ENCODE data around the gene MUCL3.
"Not testable (repeated sequence)": the region's sequence is repeated elsewhere in the genome, so short reads cannot be mapped to it uniquely, and the experiment has no call there.

Gene MUCL3

DNA sequence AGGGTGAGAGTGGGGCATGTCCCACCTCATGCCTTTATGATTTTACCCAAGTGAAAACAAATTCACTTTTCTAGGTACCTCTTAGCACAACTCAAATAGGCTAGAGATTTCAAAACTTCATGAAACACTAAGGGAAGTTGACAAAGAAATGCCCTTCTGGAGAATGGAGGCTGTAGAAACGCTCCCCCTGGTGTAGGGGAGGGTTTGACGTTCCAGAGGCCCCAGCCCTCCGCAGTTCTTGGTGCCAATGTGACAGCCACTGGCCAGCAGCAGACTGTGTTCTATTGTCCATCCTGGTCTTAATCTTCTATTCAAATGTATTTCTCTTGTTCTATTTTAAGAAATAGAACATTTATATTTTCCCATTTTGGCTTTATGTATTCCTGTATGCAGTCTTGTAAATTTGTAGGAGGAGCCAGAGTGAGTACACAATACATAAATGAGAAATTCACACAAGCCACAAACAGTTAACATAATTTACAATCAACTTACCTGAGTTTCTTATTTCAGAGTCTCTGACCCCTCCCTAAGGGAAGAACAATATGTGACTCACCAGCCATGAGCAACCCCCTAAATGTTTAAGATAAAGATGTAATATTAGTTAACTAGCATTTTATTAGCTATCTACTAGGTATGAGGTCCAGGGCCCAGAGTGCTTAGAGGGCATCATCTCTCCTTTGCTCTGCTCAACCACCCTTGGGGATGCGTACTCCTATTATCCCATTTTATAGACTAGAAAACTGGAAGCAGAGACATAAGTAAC, 33.9 kb downstream of the MUCL3 start:
- Mint-ChIP-seq H3K36me3 (no peaks in the 10 kb centered on the region), H3K27ac (no peak overlapping the region)

DNA sequence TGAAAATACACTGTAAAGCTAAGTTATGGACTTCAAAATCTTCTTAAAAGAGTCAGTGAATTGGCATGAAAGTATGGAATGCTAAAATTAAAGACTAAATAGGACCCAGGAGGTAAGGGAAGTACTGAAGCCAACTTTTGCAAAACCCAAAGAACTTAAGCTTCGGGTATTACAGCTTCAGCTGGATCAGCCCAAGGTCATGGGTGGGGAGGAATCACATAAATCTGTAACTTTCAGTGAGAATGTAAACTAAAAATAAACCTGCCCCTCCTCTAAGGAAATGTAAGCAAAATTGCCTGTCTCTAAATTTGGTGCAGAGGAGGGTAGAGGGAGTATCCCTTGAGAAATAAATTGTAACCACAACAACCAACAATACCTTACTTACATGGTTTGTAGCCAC, 38.4 kb downstream of the MUCL3 start:
- H3K27me3 Mint-ChIP-seq: peaks cover 3% of the 10 kb centered on the region
- no peaks in the 10 kb centered on the region for H3K36me3 Mint-ChIP-seq
- H3K27ac Mint-ChIP-seq: no peak overlapping the region
- H3K9me3 Mint-ChIP-seq: no peaks in the 10 kb centered on the region
- no peak overlapping the region for H3K4me3 Mint-ChIP-seq
- no peaks in the 10 kb centered on the region for H3K4me1 Mint-ChIP-seq

More for the DNA sequence above, 33.9 kb downstream of the MUCL3 start:
- H3K4me1 Mint-ChIP-seq: no peaks in the 10 kb centered on the region
- H3K27me3 Mint-ChIP-seq: no peaks in the 10 kb centered on the region
- H3K9me3 Mint-ChIP-seq: no peaks in the 10 kb centered on the region
- no peak overlapping the region for H3K4me3 Mint-ChIP-seq

DNA sequence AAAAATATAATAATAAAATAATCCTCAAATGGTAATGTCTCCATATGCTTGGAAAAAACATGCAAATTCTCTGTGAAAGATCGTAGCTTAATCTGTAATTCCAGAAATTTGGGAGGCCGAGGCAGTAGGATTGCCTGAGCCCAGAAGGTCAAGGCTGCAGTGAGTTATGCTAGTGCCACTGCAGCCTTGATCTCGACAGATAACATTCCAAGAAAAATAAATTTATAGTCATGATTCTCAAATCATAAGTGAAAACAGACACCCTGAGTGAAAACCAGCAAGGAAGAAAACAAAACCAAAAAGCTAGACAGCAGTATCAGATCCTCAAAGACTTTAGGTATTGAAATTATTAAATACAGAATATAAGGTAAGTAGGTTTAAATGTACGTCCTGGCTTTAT, 38.9 kb downstream of the MUCL3 start:
- no peaks in the 10 kb centered on the region for H3K9me3 Mint-ChIP-seq

DNA sequence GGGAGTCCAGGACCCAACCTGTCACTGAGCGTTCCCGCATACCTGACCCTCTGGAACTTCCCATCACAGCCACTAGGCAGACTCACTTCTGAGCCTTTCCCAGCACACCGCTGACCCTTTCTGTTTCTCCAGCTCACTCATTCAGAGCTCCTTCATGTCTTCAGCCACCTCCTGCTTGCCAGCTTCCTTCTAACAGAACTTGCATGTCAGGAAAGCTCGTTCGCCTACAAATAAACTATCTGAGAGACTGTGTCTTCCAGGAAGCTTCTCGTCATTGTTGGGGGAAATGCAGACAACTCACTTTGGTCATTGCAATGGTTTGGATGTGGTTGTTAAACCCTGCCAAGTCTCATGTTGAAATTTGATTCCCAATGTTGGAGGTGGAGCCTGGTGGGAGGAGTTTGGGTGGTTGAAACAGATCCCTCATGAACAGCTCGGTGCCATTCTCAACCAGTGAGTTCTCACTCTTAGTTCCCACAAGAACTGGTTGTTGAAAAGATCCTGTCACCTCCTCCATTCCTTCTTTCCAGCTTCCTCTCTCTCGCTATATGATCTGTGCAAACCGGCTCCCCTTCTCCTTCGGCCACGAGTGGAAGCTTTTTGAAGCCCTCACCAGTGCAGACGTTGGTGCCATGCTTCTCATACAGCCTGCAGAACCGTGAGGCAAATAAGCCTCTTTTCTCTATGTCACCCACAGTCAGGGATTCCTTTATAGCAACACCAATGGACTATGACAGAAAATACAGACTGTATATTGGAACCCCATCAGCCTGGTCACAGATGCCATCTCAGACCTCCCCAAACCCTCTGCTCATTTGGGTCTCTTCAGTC, 41.4 kb downstream of the MUCL3 start:
- Mint-ChIP-seq H3K9me3 (no peaks in the 10 kb centered on the region), H3K27ac (no peak overlapping the region), H3K27me3 (peaks cover 3% of the 10 kb centered on the region), H3K4me1 (peaks cover 5% of the 10 kb centered on the region), H3K36me3 (no peaks in the 10 kb centered on the region), H3K4me3 (no peak overlapping the region)

More for the DNA sequence above, 38.9 kb downstream of the MUCL3 start:
- Mint-ChIP-seq H3K4me1 (no peaks in the 10 kb centered on the region), H3K36me3 (no peaks in the 10 kb centered on the region), H3K27ac (no peak overlapping the region), H3K4me3 (no peak overlapping the region), H3K27me3 (peaks cover 3% of the 10 kb centered on the region)

DNA sequence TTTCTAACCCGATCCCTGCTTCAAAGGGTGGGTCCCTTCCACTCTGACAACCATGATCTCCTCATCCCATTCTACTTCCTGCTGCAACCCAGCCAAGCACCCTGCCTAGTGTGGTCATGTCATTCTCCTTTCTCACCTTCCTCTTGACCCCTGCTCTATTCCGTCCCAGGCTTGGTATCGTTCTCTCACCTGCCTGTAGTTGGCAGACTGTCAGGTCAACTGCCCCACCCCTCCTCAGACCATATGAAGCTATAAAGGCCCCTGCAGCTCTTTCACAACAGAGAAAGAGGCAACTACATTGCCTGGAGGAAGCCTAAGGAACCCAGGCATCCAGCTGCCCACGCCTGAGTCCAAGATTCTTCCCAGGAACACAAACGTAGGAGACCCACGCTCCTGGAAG, 42.7 kb downstream of the MUCL3 start, which contains the start of gene MUC21:
TSS of gene MUC21 (plus strand) at position 280 of the 400 bp plus-strand sequence. CDS start 241 bp downstream, outside the sequence.
- Mint-ChIP-seq H3K27me3 (peaks cover 3% of the 10 kb centered on the region), H3K9me3 (no peaks in the 10 kb centered on the region), H3K4me3 (no peak within 1 kb of the TSS), H3K27ac (no peak within 1 kb of the TSS), H3K4me1 (peaks cover 5% of the 10 kb centered on the region), H3K36me3 (no peaks in the 10 kb centered on the region)

DNA sequence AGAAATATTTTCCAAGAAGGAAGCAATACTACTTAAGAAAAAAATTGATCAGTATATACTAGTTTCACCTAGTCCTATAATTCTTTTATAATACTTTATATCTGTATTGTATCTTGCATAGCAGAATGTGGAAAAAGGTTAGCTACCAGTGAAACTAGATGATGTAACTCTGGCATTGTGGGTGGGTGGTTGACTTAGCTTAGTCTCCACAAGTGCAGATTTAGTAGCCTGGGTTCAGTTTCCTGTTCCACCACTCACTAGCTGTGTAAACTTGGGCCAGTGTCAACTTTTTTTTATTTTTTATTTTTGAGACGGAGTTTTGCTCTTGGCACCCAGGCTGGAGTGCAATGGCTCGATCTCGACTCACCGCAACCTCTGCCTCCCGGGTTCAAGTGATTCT, 44.7 kb downstream of the MUCL3 start:
- no peaks in the 10 kb centered on the region for H3K9me3 Mint-ChIP-seq
- no peaks in the 10 kb centered on the region for H3K36me3 Mint-ChIP-seq
- peaks cover 2% of the 10 kb centered on the region for H3K27me3 Mint-ChIP-seq
- no peak overlapping the region for H3K27ac Mint-ChIP-seq
- H3K4me3 Mint-ChIP-seq: no peak overlapping the region
- peaks cover 12% of the 10 kb centered on the region for H3K4me1 Mint-ChIP-seq

DNA sequence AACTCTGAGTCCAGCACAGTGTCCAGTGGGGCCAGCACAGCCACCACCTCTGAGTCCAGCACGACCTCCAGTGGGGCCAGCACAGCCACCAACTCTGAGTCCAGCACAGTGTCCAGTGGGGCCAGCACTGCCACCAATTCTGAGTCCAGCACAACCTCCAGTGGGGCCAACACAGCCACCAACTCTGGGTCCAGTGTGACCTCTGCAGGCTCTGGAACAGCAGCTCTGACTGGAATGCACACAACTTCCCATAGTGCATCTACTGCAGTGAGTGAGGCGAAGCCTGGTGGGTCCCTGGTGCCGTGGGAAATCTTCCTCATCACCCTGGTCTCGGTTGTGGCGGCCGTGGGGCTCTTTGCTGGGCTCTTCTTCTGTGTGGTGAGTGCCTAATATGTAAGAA, 46.5 kb downstream of the MUCL3 start:
- Mint-ChIP-seq H3K36me3 (no peaks in the 10 kb centered on the region), H3K27ac (no peak overlapping the region), H3K4me1 (peaks cover 17% of the 10 kb centered on the region)

DNA sequence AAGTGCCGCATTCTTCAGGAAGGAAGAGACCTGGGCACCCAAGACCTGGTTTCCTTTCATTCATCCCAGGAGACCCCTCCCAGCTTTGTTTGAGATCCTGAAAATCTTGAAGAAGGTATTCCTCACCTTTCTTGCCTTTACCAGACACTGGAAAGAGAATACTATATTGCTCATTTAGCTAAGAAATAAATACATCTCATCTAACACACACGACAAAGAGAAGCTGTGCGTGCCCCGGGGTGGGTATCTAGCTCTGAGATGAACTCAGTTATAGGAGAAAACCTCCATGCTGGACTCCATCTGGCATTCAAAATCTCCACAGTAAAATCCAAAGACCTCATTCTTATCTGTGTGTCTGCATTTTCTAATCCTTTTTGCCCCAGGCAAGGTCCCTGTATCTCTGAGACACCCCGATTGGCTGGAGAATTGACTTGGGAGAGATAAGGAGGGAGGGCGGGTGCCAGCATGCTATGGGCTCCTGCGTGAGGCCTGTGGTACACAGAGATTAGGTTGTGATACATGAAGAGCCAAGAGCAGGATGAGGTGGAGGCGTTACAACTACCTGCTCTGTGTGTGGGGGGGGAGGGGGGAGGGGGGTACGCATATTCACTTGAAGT, 47.5 kb downstream of the MUCL3 start:
- Mint-ChIP-seq H3K27me3 (no peaks in the 10 kb centered on the region), H3K9me3 (no peaks in the 10 kb centered on the region), H3K27ac (no peak overlapping the region), H3K36me3 (no peaks in the 10 kb centered on the region), H3K4me3 (no peak overlapping the region), H3K4me1 (peaks cover 17% of the 10 kb centered on the region)

More for the DNA sequence above, 46.5 kb downstream of the MUCL3 start:
- Mint-ChIP-seq H3K27me3 (peaks cover 2% of the 10 kb centered on the region), H3K9me3 (no peaks in the 10 kb centered on the region), H3K4me3 (no peak overlapping the region)

DNA sequence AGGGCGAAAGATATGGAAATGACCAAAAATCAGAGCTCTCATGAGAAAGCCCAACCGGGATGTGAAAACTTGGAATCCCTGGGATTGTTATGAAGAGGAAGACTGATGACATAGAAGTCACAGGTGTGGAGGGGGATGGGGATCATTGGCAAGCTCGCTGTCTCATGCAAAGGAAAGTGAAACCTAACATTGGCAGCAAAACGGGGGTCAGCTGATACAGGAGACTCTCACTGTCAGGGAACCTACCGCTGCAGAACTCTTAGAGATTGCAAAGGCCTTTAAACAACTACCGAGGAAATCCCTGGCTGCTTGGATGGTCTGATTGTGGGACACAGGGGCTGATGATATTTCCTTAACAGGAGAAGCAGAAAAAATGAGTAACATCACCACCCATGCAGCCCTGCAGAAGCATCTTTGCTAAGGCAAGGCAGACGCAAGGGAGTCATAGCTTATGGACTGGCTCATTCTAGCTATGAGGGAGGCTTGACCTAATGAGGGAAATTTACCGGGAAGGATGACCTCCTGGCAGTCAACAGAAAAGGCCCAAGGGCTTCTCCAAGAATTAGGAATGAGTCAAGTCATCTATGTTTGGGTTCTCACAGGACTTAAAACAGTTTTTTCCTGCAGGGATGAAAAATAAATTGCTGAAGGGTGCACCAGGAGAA, 49.8 kb downstream of the MUCL3 start:
- Mint-ChIP-seq H3K4me1 (peaks cover 12% of the 10 kb centered on the region), H3K36me3 (no peaks in the 10 kb centered on the region), H3K27me3 (no peaks in the 10 kb centered on the region), H3K9me3 (no peaks in the 10 kb centered on the region), H3K27ac (peak overlapping the region; percentile 30), H3K4me3 (peak overlapping the region; percentile 78)

DNA sequence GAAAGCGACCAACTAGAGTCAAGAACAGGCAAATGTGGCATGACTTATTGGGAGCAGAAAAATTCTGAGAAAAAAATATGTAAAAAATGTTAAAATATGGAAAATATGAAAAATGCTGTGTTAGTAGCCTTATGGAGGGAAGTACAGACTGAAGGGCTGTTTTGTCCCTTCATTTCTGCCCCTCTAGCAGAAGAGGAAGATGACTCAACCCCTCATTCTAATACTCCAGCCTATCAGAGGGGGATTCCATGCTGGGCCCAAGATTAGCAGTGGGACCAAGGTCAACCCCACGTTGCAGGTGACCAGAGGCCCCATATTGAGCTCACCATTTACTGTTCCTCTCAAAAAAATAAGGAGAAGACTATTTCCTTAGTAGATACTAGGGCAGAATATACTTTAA, 51.1 kb downstream of the MUCL3 start:
- Mint-ChIP-seq H3K9me3 (no peaks in the 10 kb centered on the region), H3K27me3 (no peaks in the 10 kb centered on the region), H3K36me3 (no peaks in the 10 kb centered on the region), H3K4me3 (no peak overlapping the region), H3K4me1 (peaks cover 12% of the 10 kb centered on the region), H3K27ac (no peak overlapping the region)

DNA sequence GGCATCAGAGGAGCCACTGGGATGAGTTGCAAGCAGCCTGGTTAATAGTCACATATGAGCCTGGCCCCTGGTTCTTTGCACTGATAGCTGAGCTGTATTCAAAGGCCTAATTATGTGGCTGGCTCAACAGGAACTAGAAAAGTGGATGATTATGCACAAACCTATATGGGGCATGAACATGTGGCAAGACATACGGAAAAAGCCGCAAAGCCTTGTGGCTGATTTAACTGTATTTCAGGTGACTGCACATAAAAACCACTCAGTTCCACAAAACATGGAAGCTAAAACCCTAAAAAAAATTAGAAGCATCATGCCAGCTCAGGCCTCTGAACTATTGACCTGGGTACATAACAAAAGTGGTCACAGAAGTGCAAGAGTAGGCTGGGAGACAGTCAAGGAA, 56.5 kb downstream of the MUCL3 start:
- peaks cover 1% of the 10 kb centered on the region for H3K27me3 Mint-ChIP-seq
- no peak overlapping the region for H3K4me3 Mint-ChIP-seq
- H3K4me1 Mint-ChIP-seq: peaks cover 3% of the 10 kb centered on the region
- H3K36me3 Mint-ChIP-seq: no peaks in the 10 kb centered on the region
- no peaks in the 10 kb centered on the region for H3K9me3 Mint-ChIP-seq
- H3K27ac Mint-ChIP-seq: no peak overlapping the region

DNA sequence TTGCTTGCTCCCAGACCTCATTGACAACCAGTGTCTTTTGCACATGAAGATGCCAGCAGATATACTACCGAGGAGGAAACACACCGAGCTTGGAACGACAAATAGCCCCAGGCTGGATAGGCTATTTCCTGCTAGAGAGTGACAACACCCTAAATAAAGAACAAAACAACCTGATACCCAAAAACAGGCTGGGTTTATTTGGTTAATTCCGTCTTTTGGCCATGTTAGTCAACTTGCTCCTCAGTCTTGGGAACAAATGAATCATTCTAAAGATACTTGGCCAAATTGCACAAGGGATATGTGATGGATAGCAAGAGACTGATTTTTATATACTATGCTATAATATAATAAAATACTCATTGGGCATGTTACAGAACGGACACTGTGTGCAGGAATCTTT, 58.0 kb downstream of the MUCL3 start:
- H3K27ac Mint-ChIP-seq: no peak overlapping the region
- H3K36me3 Mint-ChIP-seq: no peaks in the 10 kb centered on the region
- no peaks in the 10 kb centered on the region for H3K9me3 Mint-ChIP-seq
- H3K4me3 Mint-ChIP-seq: no peak overlapping the region
- peaks cover 1% of the 10 kb centered on the region for H3K27me3 Mint-ChIP-seq
- H3K4me1 Mint-ChIP-seq: peaks cover 3% of the 10 kb centered on the region

DNA sequence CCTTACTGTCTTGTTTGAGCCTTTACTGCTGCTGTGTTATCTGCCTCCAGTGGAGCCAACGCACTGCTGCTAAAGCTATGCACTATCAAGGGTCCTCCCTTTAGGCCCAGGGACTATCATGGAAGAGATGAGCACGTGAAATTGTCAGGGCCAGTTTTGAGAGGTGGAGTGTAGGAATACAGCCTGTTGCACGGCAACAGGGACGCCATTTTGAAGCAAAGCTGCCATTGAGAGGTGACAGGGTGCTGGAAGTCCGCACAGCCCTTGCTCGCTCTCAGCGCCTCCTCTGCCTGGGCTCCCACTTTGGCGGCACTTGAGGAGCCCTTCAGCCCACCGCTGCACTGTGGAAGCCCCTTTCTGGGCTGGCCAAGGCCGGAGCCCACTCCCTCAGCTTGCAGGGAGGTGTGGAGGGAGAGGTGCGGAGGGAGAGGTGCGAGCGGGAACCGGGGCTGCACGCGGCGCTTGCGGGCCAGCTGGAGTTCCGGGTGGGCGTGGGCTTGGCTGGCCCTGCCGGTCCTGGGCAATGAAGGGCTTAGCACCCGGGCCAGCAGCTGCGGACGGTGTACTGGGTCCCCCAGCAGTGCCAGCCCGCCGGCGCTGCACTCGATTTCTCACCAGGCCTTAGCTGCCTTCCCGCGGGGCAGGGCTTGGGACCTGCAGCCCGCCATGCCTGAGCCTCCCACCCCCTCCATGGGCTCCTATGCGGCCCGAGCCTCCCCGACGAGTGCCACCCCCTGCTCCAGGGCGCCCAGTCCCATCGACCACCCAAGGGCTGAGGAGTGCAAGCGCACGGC, 59.5 kb downstream of the MUCL3 start:
- H3K9me3 Mint-ChIP-seq, H3K4me1 Mint-ChIP-seq, H3K4me3 Mint-ChIP-seq, H3K27ac Mint-ChIP-seq, H3K36me3 Mint-ChIP-seq, H3K27me3 Mint-ChIP-seq: not testable (repeated sequence)

DNA sequence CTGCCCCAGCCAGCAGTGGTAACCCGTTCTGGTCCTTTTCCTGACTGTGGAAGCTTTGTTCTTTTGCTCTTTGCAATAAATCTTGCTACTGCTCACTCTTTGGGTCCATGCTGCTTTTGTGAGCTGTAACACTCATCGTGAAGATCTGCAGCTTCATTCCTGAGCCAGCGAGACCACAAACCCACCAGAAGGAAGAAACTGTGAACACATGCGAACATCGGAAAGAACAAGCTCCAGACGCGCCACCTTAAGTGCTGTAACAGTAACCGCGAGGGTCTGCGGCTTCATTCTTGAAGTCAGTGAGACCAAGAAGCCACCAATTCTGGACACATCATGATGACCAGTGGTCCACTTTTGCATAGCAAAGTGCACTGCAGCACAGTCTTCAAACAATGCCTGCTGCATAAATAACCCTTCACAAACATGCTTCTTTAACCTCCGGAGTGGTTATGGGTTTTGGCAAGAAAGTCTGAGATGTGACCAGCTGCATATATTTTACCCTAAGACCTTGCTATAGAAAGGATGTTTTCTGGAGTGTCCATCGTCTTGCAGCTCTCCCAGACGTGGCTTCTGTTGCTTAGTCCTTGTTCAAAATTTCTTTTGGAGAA, 60.6 kb downstream of the MUCL3 start:
- H3K27me3 Mint-ChIP-seq: peaks cover 1% of the 10 kb centered on the region
- H3K4me3 Mint-ChIP-seq: no peak overlapping the region
- H3K4me1 Mint-ChIP-seq: peaks cover 3% of the 10 kb centered on the region
- H3K9me3 Mint-ChIP-seq: no peaks in the 10 kb centered on the region
- H3K27ac Mint-ChIP-seq: no peak overlapping the region
- no peaks in the 10 kb centered on the region for H3K36me3 Mint-ChIP-seq
